GM21526 (cell line): ENCODE measurements around the gene BTG1.
"Not testable (repeated sequence)": the region's sequence is repeated elsewhere in the genome, so short reads cannot be mapped to it uniquely, and the experiment has no call there.

Experiments
- ATAC-seq: cut with Tn5 transposase; IDR thresholded peaks from one replicate; pipeline ENCODE4 v1.9.1; 2021; ENCODE audit warnings: moderate library complexity; ENCODE audit not compliant: unreplicated experiment, low FRiP score

Gene BTG1

DNA sequence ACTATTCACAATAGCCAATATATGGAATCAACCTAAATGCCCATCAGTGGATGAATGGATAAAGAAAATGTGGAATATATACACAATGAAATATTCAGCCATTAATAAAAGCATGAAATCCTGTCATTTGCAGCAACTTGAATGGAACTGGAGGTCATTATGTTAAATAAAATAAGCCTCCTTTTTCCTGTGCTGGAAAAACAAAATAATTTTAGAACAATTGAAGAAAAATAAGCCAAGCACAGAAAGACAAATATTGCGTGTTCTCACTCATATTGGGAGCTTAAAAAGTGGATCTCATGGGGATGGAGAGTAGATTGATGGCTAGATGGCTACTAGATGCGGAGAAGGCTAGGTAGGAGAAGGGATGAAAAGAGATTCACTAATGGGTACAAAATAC, 6.3 kb upstream of the BTG1 start:
- no peak for ATAC-seq

DNA sequence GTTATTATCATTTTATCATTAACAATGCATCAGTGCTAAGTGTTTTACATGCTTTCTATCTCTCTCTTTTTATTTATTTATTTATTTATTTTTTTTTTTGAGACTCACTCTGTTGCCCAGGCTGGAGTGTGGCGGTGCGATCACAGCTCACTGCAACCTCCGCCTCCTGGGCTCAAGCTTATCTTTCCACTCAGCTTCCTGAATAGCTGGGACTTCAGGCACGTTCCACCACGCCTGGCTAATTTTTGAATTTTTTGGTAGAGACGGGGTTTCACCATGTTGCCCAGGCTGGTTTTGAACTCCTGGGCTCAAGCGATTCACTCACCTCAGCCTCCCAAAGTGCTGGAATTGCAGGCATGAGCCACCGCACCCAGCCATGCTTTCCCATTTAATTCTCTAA, 3.9 kb upstream of the BTG1 start:
- no peak for ATAC-seq

DNA sequence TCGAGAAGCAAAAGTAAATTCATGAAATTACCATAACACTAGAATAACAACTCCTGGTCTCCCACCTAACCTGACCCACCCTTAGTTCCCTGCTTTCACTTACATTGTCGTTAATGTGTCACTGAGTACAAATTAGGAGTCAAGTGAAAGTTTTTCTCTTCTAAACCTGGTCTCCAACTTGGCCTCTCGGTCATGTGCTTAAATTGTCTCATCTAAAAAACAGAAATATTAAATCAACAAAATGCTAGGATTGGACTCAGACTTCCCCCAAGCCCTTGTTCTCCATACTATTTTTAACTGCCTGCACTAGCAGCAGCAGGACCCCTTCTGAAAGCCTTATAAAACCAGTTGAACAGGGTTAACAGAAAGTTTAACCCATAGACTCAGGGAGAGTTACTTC, 1.8 kb upstream of the BTG1 start:
- no peak for ATAC-seq

DNA sequence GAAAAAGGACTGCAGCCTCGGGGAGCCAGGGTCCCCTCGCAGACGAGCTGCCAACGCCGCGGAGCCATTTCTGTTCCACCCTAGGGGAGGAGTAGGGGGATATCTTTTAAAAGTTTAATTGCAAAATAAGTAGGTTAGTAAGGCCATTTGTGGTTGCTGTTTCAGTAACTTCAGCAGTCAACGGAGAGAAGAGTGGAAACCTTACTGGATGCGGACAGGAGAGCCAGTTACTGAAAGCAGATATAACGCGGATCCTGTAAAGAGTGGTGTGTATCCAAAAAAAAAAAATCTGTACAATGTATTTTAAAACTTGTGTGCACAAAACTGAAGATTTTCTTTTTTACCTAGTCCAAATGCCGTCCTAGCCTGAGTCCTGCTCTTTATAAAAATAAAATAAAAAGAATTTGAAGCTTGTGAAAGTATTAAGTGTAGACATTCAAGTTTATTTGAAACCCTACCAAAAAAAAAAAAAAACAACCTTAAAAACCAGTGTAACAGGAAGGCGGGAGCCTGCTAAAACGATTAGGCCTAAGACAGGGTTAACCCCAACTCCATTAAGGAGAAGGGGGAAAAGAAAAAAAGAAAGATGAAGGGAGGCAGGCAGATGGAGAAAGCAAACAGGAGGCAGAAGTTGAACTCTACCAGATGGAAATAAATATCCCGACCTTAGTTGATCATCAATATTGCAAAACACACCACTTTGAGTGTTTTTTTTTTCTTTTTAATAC, 1.0 kb upstream of the BTG1 start:
- no peak for ATAC-seq

DNA sequence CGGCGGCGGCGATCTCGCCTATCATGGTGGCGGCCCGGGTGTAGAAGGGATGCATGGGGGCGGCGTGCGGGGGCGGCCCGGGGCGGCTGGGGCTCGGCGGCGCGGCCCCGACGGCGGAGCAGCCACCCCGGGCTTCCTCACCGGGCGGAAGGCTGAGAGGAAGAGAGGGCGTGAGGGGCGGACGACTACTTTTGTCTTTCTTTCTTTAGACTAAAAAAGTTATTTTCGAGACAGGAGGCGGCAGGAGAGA, 240 bp downstream of the BTG1 start:
- no peak for ATAC-seq

DNA sequence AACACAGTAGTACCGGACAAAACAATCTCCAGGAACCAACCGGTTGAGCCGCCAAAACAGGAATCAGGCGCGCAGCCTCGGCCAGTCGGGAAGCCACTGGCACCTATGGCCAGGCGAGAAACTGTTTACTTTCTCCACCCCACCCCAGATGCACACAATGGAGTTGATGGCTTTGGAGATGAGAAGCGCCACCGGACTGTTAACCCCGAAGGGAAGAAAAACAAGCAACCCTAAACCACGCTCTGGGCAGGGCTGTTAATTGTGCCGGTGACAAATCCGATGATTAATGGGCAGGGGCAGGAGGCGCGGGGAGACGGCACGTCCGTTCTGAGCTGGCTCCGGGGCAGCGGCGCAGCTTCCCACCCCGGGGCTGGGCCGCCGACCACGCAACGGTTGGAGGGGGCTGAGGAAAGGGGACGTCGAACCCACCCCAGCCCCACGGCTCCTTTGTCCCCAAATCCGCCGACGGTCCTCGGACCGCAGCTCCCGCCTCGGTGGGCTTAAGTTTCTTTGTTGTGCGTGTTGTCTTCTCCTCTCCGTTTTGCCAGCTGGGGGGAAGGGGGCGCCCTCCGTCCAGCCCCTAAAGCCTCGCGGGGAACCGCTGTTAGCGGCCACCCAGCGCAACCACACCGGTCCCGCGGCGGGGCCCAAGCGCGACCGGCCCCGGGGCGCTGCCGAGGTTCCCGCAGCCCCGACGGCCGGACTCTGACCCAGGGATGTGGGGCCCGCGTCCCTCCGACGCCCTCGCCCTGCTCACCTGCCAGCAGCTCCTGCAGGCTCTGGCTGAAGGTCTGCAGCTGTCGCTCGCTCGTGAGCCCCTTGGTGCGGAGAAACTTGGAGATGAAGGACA, 790 bp downstream of the BTG1 start:
- ATAC-seq, result peak; percentile 2

DNA sequence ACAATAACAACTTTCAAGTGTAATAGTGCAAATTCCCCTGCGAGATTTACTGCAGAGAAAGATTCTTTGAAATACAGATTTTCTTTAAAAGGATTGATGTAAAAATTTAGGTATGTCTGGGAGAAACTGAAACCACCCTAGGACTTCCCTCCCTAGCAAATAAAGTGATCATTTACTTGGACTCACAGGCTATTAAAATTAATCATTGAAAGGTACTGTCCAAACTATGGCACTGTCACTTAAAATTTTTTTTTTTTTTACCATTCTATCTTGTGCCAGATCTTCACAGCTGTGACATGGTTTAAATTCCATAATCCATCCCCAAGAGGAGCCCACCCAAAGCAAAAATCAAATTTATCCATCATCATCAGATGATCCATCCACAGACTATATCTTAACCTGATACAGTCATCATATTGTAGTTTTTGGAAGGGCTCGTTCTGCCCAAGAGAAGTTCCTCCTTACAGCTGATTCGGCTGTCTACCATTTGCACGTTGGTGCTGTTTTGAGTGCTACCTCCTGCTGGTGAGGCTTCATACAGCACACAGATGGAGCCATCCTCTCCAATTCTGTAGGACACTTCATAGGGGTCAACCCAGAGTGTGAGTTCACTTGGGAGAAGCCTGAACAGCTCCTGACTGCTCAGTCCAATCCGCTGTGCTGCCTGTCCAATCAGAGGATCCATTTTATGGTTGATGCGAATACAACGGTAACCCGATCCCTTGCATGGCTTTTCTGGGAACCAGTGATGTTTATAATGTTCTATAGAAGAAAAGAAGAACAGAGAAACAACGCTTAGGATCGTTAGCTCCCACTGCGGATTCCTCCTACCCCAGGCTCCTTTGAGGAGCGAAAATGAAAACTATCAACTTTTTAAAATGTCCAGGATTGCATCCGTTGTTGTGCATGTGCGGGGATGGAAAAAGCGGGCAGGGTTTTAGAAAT, 1.7 kb downstream of the BTG1 start:
- ATAC-seq, result peak; percentile 24

DNA sequence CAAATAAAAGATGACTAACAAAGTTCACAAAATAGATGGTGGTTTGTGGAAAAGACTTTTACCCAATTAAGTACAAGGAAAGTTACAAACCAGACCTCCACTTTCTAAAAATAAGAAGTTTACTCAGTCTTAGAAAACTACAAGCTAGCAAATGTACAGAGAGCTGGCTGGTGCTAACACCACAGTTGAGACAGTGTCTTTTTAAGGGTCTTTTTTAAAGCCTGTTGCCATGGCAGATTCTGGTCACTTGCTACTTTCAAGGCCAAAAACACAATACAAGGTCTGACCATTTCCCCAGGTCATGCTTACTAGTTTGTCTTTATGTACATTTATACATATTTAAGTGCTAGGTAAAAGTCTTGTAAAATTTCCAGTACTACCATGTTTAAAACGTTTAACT, 2.4 kb downstream of the BTG1 start:
- no peak for ATAC-seq

DNA sequence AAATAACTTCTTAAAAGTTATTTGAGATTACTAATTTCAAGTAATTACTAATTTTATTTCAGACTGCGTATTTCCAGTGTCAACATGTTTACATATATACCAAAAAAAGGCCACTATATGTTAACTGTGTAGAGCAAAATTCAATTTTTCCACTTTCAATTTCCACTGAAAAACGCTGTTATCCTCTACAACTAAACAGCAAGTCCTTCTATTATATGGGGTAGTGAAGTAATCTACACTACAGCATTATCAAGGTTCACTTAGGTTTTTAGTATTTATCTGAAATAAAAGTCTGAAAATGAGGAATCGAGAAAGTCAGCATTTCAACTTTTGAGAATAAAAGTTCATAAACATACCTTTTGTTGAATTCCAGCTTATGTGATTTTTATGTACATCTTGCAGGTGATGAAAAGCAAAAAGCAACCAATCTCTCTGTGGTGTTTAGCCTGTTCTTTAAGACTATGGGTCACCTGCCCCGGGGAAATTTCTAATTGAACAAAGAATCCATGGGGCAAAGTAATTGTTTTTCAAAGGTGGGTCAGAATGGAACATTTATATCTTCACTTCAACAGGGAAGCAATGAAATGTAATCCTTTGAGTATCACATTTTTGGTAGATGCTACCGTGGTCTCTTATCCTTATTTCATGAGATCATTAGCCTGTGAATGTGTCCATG, 3.3 kb downstream of the BTG1 start:
- ATAC-seq, result no peak

DNA sequence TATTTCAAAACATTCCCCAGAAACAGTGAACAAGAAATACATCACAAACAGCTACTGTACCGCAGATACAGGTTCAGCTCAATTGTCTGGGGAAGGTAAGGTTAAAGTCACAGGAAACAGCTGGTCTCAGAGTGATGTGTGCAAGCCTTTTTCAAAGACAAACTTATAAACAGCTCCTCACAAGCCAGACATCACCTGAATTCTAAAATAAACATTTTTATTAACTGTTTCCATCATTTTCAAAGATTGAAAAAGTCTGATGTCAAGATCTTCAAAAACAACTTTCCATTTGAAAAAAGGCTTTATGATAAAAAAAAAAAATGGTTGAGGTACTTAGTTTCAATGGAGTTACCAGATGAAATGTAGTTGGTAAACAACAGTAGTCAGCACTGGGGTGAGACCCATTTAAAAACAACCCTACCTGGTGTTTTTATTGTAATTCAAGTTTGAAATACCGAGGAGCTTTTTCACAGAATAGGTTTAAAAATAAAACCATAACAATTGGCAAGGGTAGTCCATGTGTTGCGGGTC, 4.0 kb downstream of the BTG1 start:
- ATAC-seq, result no peak

DNA sequence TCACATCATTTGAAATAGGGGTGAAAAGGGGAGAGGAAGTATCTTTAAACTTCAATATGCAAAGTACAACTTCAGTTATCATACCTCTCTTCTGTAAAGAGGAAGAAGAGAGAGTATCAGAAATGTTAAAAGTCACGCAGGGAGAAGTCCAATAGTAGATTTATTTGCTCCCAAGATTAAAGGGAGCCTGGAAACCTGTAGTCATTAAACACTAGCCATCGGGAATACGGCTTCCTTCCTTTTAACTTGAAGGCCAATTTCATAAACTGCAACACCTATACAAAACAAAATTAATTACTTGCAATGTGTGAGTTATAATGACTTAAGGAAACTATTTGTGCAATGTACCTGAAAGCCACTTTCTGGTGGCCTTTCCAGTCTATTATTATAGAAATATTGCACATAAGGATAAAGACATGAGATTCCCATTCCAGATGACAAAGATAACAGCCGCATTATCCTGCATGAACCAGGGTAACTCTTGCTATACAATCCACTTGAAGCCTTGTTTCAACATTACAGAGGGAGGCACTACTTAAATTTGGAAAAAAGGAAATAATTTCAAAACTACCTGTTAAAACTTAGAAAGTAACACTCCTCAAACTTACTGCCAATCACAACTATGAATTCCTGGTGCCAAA, 4.6 kb downstream of the BTG1 start:
- no peak for ATAC-seq

DNA sequence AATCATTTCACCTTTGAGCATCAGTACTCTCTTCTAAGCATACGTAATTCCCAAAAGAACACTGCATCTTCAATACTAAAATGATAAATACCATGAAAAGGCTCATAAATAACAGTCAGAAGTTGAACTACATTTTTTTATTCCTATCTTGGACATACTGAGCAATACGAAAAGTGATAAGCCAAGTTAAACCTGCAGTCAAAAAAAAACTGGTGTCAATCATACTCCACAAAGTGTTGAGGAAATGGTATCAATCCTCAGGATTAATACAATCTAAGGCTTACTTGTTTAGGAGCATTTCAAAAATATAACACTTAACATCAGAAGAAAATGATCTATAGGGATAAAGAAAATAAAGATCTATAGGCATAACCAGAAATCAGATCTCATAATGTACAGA, 5.5 kb downstream of the BTG1 start:
- no peak for ATAC-seq

DNA sequence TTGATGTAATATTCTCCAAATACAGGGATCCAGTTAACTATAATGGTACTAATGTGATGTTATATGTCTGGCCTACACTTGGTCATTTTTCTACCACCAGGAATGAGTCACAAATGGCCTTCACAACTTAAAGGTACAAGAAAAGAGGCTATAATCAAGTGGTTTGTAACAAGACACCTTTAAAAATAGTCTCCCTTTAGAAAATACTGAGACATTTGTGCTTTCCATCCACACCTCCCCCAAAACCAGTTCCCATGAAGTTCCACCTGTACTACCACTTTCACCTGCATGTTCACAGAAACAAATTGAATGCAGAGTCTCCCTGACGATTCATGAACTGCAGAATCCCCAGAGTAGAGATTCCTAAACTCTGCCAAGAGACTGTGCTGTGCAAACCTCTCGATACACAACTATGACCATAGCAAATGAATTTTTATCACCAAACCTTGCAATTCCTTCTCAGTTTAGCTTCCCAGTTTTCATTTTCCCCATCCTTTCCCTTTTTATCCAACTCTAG, 6.0 kb downstream of the BTG1 start:
- no peak for ATAC-seq

DNA sequence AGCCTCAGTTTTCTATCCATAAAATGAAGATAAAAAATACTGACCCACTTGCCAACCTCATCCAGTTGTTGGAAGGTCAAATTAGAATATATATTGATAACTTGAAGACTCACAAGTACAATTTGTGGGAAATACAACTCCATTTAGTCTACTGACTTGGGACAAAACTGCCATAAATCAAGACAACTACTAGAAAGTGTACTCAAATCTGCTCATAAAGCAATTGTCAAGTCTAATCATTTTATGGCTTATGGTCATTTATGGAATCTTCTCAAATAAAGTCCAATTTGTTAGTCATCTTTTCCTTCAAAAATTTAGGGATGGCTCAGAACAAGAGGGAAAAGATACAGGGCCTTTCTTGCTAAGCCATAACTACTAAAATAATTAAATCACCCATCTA, 7.0 kb downstream of the BTG1 start:
- ATAC-seq, result no peak

DNA sequence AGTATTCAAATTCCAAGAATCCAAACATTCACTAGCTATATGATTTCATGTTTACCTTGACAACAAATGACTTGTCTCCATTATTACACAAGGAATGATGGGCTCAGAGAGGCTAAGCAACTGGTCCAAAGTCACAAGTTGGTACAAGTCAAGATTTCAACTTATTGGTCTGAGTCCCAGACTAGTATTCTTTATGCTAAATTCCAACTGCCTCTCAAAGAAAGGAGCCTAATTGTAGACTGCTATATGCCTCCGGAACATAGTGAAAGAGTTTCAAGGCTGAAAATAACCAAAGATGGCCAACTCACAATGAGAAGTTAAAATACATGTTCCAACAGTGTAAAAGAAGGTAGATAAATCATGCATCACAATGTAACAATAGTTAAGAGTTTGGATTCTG, 7.5 kb downstream of the BTG1 start:
- no peak for ATAC-seq

DNA sequence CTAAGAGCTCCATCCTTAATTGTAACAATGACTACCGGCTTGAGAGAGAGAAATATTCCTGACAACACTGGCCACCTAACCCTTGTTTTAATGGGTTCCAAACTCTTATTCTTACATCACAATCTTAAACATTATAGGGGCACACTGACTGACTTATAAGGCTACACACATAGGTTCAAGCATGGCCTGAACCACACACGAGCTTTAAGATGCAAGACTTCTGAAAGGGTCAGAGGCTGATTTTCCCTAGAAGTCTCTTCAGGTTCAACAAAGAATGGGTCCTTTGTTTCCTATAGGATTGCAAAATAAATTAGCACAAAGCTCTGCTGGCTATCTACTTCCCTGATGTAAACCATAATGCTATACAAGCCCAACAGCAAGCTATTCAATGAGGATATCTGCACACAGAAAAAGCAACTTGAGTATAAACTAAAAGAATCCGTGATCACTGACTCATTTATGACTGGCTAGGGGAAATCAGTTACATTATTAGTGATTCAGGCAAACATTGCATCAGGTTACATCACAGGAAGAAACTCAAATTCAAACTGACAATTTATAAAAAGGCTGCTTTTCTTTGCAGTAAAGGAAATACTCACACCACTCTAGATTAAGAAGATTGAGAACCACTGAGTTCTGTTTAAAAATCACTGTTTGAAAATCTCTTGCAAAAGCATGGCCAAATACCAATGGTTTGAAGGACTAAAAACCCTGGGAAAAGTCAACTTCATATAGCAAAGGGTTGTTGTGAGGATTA, 8.5 kb downstream of the BTG1 start:
- ATAC-seq, result no peak

DNA sequence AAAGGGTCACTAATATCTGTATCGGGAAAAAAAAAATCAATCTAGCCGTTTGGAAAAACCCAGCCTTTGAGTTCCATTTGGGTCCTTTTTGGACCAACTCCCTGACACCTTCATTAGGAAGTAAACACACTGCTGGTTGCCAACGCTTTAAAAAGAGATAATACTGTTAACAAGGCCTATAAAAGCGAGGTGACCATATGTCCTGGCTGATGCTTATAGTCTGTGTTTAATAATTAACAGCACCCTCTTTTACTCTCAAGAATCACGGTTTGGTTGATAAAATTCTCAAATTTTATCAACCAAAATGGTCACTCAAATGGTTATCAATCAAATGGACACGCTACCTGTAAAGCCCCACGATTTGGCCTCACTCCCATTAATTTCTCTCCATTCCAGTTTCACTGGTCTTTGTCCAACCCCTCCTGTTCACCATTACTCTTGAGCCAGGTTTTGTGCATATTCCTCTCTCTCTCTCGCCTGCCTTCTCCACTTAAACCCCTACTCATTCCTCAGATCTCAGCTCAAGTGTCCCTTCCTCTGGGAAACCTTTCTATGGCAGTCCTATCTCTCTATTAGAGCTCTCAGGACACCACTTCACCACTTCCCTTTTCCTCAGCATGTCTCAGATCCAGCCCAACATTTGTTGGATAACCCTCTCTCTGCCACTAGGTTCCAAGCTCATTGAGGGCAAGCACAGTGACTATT, 9.5 kb downstream of the BTG1 start:
- ATAC-seq, result no peak

DNA sequence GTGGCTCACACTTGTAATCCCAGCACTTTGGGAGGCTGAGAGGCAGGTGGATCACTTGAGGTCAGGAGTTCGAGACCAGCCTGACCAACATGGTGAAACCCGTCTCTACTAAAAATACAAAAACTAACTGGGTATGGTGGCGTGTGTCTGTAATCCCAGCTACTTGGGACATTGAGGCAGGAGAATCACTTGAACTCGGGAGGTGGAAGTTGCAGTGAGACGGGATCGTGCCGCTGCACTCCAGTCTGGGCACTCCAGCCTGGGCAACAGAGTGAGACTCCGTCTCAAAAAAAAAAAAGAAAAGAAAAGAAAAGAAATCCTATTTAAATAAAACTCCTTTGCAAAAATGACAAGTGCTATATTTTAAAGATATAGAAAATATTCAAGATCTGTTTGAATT, 10.1 kb downstream of the BTG1 start:
- ATAC-seq, result not testable (repeated sequence)
